HEK293 (cell line): ENCODE results near the gene CSTPP1.

Source experiments
- ZBTB7A ChIP-seq: fragments of 450-650 bp; formaldehyde crosslinking; IDR thresholded peaks from 2 replicates; pipeline ENCODE4 v1.5.1; 2016; ENCODE audit warnings: low read depth, missing biosample characterization, missing genetic modification characterization
- ZNF121 ChIP-seq: fragments of 450-650 bp; formaldehyde crosslinking; IDR thresholded peaks from 2 replicates; pipeline ENCODE4 v1.5.1; 2016; ENCODE audit warnings: missing biosample characterization, missing genetic modification characterization
- ZNF530 ChIP-seq: fragments of 450-650 bp; formaldehyde crosslinking; IDR thresholded peaks from 2 replicates; pipeline ENCODE4 v1.5.1; 2016; ENCODE audit warnings: low read depth, missing biosample characterization, missing genetic modification characterization
- ZNF776 ChIP-seq: fragments of 450-650 bp; formaldehyde crosslinking; IDR thresholded peaks from 2 replicates; pipeline ENCODE4 v1.5.0; 2017; ENCODE audit warnings: missing biosample characterization, missing genetic modification characterization, borderline replicate concordance
- TF ChIP-seq, protein P1 (sequence below): fragments of 450-650 bp; formaldehyde crosslinking; IDR thresholded peaks from 2 replicates; pipeline ENCODE4 v1.5.1; 2016; ENCODE audit warnings: missing biosample characterization, missing genetic modification characterization

- TF ChIP-seq, protein P1, sequence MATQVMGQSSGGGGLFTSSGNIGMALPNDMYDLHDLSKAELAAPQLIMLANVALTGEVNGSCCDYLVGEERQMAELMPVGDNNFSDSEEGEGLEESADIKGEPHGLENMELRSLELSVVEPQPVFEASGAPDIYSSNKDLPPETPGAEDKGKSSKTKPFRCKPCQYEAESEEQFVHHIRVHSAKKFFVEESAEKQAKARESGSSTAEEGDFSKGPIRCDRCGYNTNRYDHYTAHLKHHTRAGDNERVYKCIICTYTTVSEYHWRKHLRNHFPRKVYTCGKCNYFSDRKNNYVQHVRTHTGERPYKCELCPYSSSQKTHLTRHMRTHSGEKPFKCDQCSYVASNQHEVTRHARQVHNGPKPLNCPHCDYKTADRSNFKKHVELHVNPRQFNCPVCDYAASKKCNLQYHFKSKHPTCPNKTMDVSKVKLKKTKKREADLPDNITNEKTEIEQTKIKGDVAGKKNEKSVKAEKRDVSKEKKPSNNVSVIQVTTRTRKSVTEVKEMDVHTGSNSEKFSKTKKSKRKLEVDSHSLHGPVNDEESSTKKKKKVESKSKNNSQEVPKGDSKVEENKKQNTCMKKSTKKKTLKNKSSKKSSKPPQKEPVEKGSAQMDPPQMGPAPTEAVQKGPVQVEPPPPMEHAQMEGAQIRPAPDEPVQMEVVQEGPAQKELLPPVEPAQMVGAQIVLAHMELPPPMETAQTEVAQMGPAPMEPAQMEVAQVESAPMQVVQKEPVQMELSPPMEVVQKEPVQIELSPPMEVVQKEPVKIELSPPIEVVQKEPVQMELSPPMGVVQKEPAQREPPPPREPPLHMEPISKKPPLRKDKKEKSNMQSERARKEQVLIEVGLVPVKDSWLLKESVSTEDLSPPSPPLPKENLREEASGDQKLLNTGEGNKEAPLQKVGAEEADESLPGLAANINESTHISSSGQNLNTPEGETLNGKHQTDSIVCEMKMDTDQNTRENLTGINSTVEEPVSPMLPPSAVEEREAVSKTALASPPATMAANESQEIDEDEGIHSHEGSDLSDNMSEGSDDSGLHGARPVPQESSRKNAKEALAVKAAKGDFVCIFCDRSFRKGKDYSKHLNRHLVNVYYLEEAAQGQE (tag by site-specific recombination): no peak
- no peak for TF ChIP-seq ZNF121
- no peak for TF ChIP-seq ZNF530
- TF ChIP-seq ZBTB7A (tag by site-specific recombination): no peak
- no peak for TF ChIP-seq ZNF776 (tag by site-specific recombination)
These were observed 44.5 kb upstream of the CSTPP1 start for GRCh38 chr11:46892109-46892508.
